SU-DHL-6 (cell line): ENCODE measurements around the gene INIP.

ENCODE experiments used
- H2AFZ ChIP-seq: fragments of 200-600 bp; sonication (generic); 2 replicates; pipeline ENCODE4 v1.6.1; 2014; ENCODE audit warnings: low read depth, mild to moderate bottlenecking, moderate library complexity, mixed read lengths, antibody characterized with exemption, low read length; ENCODE audit not compliant: severe bottlenecking
- H3F3A ChIP-seq: fragments of 200-600 bp; shearing (Covaris generic); 2 replicates; pipeline ENCODE4 v1.6.0; 2016; ENCODE audit warnings: antibody characterized with exemption, mild to moderate bottlenecking; ENCODE audit not compliant: insufficient read depth
- H3K27ac ChIP-seq: fragments of 200-600 bp; sonication (generic); 2 replicates; pipeline ENCODE4 v1.5.1; 2016; ENCODE audit warnings: low read depth, mild to moderate bottlenecking, low read length, moderate library complexity, mixed read lengths
- H3K27me3 ChIP-seq: fragments of 200-600 bp; sonication (generic), shearing (Covaris generic); 2 replicates; pipeline ENCODE4 v1.6.0; 2014; ENCODE audit warnings: mild to moderate bottlenecking, low read length
- H3K36me3 ChIP-seq: fragments of 200-600 bp; sonication (generic); 2 replicates; pipeline ENCODE4 v1.6.1; 2014; ENCODE audit warnings: mild to moderate bottlenecking, low read length, mixed read lengths
- H3K4me2 ChIP-seq: fragments of 300-600, 200-600 bp; shearing (Covaris generic), sonication (generic); 2 replicates; pipeline ENCODE4 v1.6.0; 2014; ENCODE audit warnings: low read length, low read depth, mild to moderate bottlenecking; ENCODE audit not compliant: poor library complexity, severe bottlenecking
- H3K4me3 ChIP-seq: fragments of 200-600 bp; sonication (generic); 2 replicates; pipeline ENCODE4 v1.5.1; 2014; ENCODE audit warnings: antibody characterized with exemption, low read length, mild to moderate bottlenecking, mixed read lengths; ENCODE audit not compliant: insufficient read depth, poor library complexity, severe bottlenecking
- H3K79me2 ChIP-seq: fragments of 200-600 bp; sonication (generic); 2 replicates; pipeline ENCODE4 v1.6.1; 2014; ENCODE audit warnings: mild to moderate bottlenecking, low read length, moderate library complexity; ENCODE audit not compliant: insufficient read depth
- H3K9ac ChIP-seq: fragments of 200-600 bp; sonication (generic); 2 replicates; pipeline ENCODE4 v1.7.0; 2014; ENCODE audit warnings: mild to moderate bottlenecking, low read length
- H3K9me2 ChIP-seq: fragments of 200-600 bp; sonication (generic); replicated peaks from 2 replicates; pipeline ENCODE4 v1.6.1; 2014; ENCODE audit warnings: low read length; ENCODE audit not compliant: insufficient read depth
- H3K9me3 ChIP-seq: fragments of 200-600 bp; sonication (generic); 2 replicates; pipeline ENCODE4 v1.6.1; 2014; ENCODE audit warnings: low read length, mixed read lengths; ENCODE audit not compliant: insufficient read depth
- H4K20me1 ChIP-seq: fragments of 200-600 bp; sonication (generic); 2 replicates; pipeline ENCODE4 v1.6.1; 2014; ENCODE audit warnings: low read depth, mild to moderate bottlenecking, antibody characterized with exemption, low read length, moderate library complexity, mixed read lengths
- EZH2phosphoT487 ChIP-seq: fragments of 200-600 bp; sonication (generic), shearing (Covaris generic); conservative IDR thresholded peaks from 2 replicates; pipeline ENCODE4 v1.6.1; 2018; ENCODE audit warnings: mild to moderate bottlenecking, antibody characterized with exemption, low read length, moderate library complexity, mixed read lengths
- TF ChIP-seq, protein P1 (sequence below): fragments of 200-600 bp; sonication (generic); IDR thresholded peaks from one replicate; pipeline ENCODE4 v1.5.1; 2017; ENCODE audit warnings: antibody characterized with exemption, mild to moderate bottlenecking, low read length, moderate library complexity; ENCODE audit not compliant: insufficient read depth, poor library complexity, severe bottlenecking

The INIP gene, protein sequence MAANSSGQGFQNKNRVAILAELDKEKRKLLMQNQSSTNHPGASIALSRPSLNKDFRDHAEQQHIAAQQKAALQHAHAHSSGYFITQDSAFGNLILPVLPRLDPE

GRCh38 chr9:112717661-112718331 is at the start of gene INIP:
Gene INIP, minus strand, starts transcription at chr9:112718117. Its CDS starts 1,632 bp downstream, at chr9:112716485.
- Histone ChIP-seq H3K36me3 (no peaks in the 10 kb centered on the region), H3F3A (0 out of 2 replicates have a peak, but pooled peaks cover 7% of the 10 kb centered on the region), H3K27ac (peak within 1 kb of the TSS; percentile 80), H3K79me2 (peaks cover 33% of the 10 kb centered on the region), H4K20me1 (no peaks in the 10 kb centered on the region), H3K4me3 (peak within 1 kb of the TSS; percentile 97), H3K9me3 (no peaks in the 10 kb centered on the region), H3K9me2 (no peaks in the 10 kb centered on the region), H2AFZ (peak within 1 kb of the TSS; percentile 91), H3K27me3 (no peaks in the 10 kb centered on the region), H3K4me2 (peak within 1 kb of the TSS; percentile 99), H3K9ac (peak within 1 kb of the TSS; percentile 81)
- TF ChIP-seq EZH2phosphoT487 = no peak
- TF ChIP-seq, protein P1, sequence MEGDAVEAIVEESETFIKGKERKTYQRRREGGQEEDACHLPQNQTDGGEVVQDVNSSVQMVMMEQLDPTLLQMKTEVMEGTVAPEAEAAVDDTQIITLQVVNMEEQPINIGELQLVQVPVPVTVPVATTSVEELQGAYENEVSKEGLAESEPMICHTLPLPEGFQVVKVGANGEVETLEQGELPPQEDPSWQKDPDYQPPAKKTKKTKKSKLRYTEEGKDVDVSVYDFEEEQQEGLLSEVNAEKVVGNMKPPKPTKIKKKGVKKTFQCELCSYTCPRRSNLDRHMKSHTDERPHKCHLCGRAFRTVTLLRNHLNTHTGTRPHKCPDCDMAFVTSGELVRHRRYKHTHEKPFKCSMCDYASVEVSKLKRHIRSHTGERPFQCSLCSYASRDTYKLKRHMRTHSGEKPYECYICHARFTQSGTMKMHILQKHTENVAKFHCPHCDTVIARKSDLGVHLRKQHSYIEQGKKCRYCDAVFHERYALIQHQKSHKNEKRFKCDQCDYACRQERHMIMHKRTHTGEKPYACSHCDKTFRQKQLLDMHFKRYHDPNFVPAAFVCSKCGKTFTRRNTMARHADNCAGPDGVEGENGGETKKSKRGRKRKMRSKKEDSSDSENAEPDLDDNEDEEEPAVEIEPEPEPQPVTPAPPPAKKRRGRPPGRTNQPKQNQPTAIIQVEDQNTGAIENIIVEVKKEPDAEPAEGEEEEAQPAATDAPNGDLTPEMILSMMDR = peak; percentile 29

GRCh38 chr9:112765281-112765680 is 47.4 kb upstream of the INIP start:
- Histone ChIP-seq H3K4me2 (no peak overlapping the region), H3K27ac (no peak overlapping the region), H3K9ac (no peak overlapping the region), H3K79me2 (0 out of 2 replicates have a peak, but pooled peaks cover 4% of the 10 kb centered on the region), H3K36me3 (0 out of 2 replicates have a peak, but pooled peaks cover 2% of the 10 kb centered on the region), H3K4me3 (no peak overlapping the region), H4K20me1 (no peaks in the 10 kb centered on the region), H3K27me3 (no peaks in the 10 kb centered on the region), H3K9me3 (no peaks in the 10 kb centered on the region), H3K9me2 (no peaks in the 10 kb centered on the region), H3F3A (no peaks in the 10 kb centered on the region), H2AFZ (no peak overlapping the region)
- TF ChIP-seq, protein P1 = no peak
- TF ChIP-seq EZH2phosphoT487 = no peak

GRCh38 chr9:112764837-112765236 is 46.9 kb upstream of the INIP start:
- Histone ChIP-seq H2AFZ (no peak overlapping the region), H3F3A (no peaks in the 10 kb centered on the region), H3K4me3 (no peak overlapping the region), H3K27me3 (no peaks in the 10 kb centered on the region), H3K4me2 (no peak overlapping the region), H3K27ac (no peak overlapping the region), H3K9ac (no peak overlapping the region), H3K9me2 (no peaks in the 10 kb centered on the region), H4K20me1 (no peaks in the 10 kb centered on the region), H3K36me3 (0 out of 2 replicates have a peak, but pooled peaks cover 2% of the 10 kb centered on the region), H3K9me3 (no peaks in the 10 kb centered on the region), H3K79me2 (0 out of 2 replicates have a peak, but pooled peaks cover 4% of the 10 kb centered on the region)
- TF ChIP-seq, protein P1 = no peak
- TF ChIP-seq EZH2phosphoT487 = no peak
